NCI-H1930 (cell line): ENCODE results near the gene MRPL20.
"Not testable (repeated sequence)": the region's sequence is repeated elsewhere in the genome, so short reads cannot be mapped to it uniquely, and the experiment has no call there.

ENCODE experiments used
- DNase-seq, 2 experiments: peaks; one replicate each; lab custom pipeline; 2025; lab: John Stamatoyannopoulos, UW

MRPL20 gene

DNA sequence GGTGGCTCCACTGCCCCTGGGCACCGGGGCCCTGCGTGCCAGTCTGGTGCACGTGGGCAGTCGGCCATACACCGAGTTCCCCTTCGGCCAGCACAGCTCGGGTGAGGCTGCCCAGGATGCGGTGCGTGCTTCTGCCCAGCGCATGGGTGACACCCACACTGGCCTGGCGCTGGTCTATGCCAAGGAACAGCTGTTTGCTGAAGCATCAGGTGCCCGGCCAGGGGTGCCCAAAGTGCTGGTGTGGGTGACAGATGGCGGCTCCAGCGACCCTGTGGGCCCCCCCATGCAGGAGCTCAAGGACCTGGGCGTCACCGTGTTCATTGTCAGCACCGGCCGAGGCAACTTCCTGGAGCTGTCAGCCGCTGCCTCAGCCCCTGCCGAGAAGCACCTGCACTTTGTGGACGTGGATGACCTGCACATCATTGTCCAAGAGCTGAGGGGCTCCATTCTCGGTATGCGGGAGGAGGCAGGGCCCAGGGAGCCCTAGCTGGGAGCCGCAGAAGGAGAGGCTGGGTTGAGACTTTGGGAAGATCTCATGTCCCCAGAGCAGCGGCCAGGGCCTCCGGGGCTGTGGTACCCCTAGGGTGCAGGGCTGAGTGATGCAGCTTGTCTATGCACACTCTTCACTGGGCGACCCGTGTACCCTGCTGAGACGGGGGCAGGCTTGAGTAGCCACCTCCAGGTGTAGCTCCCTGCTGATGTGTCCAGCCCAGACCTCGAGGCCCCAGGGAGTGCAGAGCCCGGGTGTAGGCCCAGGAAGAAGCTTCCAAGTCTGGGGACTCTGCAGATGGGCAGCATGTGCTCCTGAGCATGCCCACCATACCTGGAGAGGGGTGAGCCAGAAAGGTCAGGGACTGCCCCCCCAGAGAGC lies 30.2 kb upstream of the MRPL20 start:
- DNase-seq = no peak

- DNase-seq = no peak
Measured at GRCh38 chr1:1436630-1437032, 29.5 kb upstream of the MRPL20 start.

DNA sequence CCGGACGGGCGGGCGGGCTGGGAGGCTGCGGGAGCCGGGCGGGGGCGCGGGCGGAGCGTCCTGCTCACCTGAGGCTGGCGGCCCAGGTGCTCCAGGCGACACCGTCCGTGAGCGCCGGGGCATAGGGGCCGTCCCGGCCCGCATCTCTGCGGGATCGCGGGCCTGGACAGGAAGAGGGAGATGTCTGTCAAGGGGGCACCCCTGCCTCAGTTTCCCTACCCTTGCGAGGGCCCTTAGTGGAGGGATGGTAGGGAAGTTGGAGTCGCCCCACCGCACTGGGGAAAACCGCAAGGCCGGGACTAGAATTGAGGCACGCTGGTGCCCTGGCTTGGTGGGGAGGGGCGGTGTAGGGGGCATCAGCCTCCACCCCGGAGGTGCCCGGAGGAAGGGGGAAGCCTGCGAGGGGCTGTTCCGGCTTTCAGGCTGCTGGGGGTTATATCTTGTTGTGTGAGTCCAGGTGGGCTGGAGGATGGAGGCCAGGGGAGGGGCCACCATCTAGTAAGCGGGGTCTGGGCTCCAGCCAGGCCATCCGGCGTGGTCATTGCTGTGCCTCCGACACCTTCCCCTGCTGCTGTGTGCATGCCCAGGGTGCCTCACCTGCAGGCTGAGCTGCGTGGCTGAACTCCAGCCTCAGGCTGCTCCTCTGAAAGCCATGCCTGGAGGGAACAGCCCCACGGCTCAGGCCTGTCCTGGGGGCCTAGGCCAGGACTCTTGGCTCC lies 29.0 kb upstream of the MRPL20 start:
- DNase-seq = no peak

- peak; percentile 41 to 75 for DNase-seq
Measured at GRCh38 chr1:1435106-1435903, 28.2 kb upstream of the MRPL20 start, which contains the start of gene VWA1. VWA1 (plus strand) TSS chr1:1435690; CDS start chr1:1435749, 59 bp downstream.

GRCh38 chr1:1434824-1435105 lies 27.7 kb upstream of the MRPL20 start:
- no peak for DNase-seq

DNA sequence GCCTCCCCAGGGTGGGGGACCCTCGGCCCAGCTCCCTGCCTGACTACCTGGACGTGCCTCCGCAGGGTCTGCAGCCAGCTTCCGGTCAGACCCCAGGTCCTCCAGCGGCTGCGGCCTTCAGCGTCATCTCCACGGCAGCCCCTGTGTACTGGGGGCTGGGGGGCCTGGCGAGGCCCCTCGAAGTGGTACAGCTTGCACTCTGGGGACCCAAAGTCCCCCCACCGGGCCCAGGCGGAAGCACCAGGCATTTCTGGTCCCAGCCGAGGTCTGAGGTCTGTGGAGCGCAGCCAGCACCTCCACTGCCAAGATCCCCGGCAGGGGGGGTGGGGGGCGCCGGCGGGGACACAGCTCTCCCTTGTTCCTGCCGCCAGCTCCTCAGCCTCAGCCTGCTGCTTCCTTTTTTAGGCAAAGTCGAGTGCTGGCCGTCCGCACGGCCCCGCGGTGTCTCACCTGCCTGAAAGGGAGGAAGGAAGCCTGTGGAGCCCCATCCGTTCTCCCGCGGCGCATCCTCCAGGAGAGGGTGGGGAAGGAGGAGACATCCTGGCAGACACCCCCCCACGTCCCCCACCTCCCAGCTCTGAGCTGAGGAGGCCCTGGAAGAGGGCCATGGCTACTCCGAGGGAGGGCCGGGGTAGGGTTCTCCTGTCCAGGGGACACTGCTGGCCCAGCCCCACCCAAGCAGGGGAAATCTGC lies 27.2 kb upstream of the MRPL20 start:
- no peak for DNase-seq

DNA sequence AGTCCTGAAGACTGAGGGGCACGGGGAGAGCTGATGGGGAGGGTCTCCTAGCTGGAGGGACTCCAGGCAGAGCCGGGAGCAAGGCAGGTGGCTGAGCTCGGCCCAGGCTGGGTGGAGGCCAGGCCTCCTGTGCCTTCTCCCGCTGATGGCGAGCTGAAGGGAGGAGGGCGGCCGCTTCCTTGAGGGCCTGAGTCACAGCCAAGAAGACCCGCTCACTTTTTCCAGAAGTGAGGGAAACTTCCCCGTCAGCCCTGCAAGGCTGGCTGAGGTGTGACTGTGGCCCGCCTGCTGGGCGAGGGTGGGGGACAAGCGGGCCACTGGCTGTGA lies 26.7 kb upstream of the MRPL20 start:
- no peak for DNase-seq

- no peak for DNase-seq
Measured at GRCh38 chr1:1432951-1433803, 26.1 kb upstream of the MRPL20 start.

DNA sequence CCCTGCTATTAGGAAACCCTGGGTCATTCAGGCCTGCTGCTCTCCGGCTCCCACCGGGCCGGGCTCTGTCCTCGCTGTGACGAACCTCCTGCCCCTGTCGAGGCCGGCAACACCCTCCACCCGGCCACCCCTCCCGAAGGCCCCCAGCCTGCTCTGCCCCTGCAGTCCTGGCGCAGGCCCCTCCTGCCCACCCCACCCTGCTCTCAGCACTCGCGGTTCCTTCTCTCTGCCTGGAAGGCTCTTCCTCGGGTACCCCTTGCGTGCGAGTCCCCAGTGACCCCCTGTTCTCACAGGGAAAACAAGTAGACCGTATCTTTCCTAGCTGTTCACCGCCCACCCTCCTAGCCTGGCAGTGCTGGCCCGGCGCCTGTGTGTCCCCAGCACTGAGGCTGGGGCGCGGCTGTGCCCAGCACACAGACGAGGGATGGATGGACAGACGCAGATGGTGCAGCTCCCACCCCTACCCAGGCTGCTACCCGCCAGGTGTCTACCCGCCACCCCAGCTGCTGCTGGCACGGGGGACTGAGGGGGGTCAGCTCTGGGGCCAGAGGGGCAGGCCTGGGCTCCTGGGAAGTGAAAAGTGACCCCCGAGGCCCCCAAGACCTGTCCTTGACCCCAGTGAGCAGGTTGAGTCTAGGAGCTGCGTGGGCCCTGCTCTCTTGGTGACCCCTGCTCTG lies 25.3 kb upstream of the MRPL20 start:
- DNase-seq = no peak

DNA sequence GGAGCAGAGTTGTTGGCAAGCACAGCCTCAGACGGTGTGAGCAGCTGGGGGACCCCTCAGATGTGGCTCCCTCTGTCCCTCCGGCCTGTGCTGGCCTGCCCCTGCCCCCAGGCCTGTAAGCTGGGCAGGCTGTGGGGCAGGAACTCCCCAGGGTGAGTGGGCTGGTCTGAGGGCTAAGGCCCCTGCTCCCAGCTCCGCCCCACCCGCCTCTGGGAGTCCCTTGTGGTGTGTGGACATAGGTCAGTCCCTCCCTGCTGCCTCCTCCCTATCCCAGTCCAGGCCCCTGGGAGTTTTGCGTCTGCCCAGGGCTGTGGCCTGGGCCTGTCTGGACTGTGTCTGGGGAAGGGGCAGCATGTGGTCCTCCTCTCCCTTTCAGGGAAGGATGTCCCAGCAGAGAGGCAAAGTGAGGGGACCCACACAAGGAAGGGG lies 24.8 kb upstream of the MRPL20 start:
- no peak for DNase-seq

DNA sequence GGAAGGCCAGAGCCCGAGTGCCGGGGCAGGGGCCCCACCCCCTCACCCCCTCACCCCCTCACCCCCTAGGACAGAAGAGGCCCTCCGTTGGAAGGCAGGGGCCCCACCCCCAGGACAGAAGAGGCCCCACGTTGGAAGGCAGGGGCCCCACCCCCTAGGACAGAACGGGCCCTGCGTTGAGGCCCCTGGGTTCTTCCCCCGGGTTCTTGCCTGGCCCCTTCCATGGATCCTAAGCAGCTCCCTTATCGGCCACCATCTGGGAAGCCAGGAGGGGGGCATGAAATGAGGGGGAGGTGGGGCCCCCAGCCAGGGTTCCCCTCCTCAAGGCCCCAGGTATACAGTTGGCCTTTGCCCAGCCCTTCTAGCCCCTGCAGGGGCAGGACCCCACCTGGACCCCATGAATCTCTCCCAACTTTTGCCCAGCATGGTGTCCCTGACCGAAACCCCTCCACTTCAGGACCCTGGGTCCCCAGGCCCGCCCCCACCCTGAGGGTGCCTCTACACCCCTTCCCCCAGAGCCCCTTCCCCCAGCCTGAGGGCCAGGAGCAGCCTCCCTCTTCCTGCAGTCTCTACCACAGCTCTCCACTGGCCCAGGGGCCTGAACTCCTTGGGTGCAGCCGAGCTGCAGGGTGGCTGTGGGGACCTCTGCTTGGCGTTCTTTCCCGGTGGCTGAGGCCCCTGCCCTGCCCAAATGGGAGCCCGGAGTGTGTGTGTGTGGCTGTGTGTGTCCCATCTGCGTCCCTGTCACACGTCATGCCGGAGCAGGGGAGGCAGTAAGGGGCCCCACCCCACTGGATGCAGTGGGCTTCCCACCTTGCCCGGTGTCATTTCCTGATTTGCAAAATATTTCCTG lies 24.1 kb upstream of the MRPL20 start:
- DNase-seq = no peak

- DNase-seq = no peak
Measured at GRCh38 chr1:1430114-1430982, 23.3 kb upstream of the MRPL20 start.

GRCh38 chr1:1429671-1430073 lies 22.6 kb upstream of the MRPL20 start:
- DNase-seq = no peak

DNA sequence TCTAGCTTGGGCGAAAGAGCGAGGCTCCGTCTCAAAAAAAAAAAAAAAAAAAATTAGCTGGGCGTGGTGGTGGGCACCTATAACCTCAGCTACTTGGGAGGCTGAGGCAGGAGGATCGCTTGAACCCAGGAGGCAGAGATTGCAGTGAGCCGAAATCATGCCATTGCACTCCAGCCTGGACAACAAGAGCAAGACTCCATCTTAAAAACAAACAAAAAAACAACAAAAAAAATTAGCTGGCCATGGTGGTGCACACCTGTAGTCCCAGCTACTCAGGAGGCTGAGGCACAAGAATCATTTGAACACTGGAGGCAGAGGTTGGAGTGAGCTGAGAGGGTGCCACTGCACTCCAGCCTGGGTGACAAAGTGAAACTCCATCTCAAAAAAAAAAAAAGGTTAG lies 21.9 kb upstream of the MRPL20 start:
- not testable (repeated sequence) for DNase-seq

DNA sequence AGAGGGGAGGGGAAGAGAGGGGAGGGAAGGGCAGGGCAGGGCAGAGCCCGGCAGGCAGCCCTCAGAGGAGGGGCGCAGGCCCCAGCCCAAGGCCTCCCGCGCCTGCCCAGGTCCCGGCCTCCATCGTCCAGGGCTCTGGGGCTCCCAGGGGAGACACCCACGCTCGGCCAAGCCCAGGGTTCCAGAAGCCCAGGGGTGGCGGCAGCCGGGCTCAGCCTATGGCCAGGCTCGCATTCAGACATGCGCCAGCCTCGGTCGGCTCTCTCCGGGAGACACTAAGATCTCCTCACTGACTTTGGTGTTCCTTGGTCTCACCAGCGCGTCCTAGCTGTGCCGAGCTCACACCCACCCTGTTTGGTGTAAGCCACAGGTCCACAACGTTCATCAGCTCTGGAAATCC lies 21.1 kb upstream of the MRPL20 start:
- DNase-seq = no peak

DNA sequence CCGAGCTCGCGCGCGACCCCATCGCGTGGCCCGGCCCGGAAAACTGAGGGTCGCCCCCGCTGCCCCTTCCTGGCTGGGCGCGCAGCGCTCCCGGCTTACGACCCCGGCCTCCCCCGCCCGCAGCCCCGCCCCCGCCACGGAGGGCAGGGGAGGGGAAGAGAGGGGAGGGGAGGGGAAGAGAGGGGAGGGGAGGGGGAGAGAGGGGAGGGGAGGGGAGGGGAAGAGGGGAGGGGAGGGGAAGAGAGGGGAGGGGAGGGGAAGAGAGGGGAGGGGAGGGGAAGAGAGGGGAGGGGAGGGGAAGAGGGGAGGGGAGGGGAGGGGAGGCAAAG lies 20.7 kb upstream of the MRPL20 start:
- DNase-seq = no peak

- no peak for DNase-seq
Measured at GRCh38 chr1:1427106-1427819, 20.2 kb upstream of the MRPL20 start.

DNA sequence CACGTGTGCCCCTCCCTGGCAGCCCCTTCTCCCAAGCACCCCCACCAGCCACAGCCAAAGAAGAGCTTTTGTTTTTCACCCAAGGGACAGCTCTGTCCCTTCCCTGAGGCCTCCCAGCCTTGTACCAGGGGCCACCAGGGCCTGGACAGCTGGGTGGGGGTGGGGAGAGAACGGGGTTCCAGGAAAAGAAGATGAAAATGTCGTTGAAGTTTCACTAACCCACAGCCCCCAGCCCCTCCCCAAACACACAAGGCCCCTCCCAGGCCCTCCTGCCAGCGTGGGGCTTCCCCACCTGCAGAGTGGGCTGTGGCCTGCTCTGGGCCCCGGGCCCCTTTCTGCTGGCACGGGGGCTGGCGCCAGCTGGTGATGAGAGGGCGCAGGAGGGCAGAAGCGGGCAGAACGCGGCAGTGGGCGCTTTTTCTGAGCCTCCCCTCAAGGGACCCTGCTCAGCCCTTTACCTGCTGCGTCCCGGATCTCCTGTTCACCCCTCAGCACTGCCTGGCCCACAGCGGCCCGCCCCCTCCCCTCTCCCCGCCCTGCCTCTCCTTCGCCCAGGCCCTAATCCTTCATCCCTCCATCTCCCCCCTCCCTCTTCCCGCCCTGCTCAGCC lies 19.5 kb upstream of the MRPL20 start:
- no peak for DNase-seq
